ENCODE measurements around the gene CAMKMT.

CAMKMT gene

DNA sequence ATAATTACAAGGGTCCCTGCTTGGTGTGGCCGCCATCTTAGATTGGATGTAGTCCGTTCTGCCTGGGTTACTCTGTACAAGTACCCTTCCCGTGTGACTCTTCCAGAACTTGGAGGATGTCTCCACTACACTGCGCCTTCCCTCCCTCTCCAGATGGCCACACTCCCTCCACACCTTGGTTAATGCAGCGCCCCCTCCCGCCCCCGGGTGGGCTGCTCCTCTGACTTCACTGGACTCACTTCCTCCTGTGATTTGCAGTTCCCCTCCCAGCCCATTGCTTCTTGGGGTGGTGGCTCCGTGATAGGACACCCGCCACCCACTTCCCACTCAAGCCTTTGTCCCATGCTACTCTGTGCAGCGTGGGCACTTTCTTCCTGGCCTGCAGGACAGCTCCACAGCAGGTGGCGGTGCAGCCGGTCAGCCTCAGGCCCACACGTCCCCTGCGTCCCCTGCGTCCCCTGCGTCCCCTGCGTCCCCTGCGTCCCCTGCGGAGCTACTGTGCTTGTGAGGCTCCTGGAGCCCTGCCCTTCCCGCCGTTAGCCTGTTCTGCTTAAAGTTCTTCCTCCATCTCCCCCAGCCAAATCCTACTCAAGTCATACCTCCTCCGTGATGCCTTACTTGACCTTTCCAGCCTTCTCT lies 449.3 kb downstream of the CAMKMT start:
- TF ChIP-seq CEBPB (IDR thresholded peaks at IDR 0.05), result no peak
- no peak for TF ChIP-seq EP300 (IDR thresholded peaks at IDR 0.05; ENCODE audit: borderline replicate concordance)
- TF ChIP-seq YY1 (IDR thresholded peaks at IDR 0.05; ENCODE audit: low read depth), result no peak
- no peak for TF ChIP-seq CREB1 (IDR thresholded peaks at IDR 0.05; ENCODE audit: low read depth)
- TF ChIP-seq TAF1 (IDR thresholded peaks at IDR 0.05; ENCODE audit: low read depth), result no peak
- TF ChIP-seq EGR1 (IDR thresholded peaks at IDR 0.05), result no peak
- TF ChIP-seq ZBTB7A (IDR thresholded peaks at IDR 0.05; ENCODE audit: low read depth), result no peak
- TF ChIP-seq, protein P1, sequence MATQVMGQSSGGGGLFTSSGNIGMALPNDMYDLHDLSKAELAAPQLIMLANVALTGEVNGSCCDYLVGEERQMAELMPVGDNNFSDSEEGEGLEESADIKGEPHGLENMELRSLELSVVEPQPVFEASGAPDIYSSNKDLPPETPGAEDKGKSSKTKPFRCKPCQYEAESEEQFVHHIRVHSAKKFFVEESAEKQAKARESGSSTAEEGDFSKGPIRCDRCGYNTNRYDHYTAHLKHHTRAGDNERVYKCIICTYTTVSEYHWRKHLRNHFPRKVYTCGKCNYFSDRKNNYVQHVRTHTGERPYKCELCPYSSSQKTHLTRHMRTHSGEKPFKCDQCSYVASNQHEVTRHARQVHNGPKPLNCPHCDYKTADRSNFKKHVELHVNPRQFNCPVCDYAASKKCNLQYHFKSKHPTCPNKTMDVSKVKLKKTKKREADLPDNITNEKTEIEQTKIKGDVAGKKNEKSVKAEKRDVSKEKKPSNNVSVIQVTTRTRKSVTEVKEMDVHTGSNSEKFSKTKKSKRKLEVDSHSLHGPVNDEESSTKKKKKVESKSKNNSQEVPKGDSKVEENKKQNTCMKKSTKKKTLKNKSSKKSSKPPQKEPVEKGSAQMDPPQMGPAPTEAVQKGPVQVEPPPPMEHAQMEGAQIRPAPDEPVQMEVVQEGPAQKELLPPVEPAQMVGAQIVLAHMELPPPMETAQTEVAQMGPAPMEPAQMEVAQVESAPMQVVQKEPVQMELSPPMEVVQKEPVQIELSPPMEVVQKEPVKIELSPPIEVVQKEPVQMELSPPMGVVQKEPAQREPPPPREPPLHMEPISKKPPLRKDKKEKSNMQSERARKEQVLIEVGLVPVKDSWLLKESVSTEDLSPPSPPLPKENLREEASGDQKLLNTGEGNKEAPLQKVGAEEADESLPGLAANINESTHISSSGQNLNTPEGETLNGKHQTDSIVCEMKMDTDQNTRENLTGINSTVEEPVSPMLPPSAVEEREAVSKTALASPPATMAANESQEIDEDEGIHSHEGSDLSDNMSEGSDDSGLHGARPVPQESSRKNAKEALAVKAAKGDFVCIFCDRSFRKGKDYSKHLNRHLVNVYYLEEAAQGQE (IDR thresholded peaks at IDR 0.05; ENCODE audit: low read depth), result no peak
- no peak for TF ChIP-seq NFIC (IDR thresholded peaks at IDR 0.05)
- no peak for TF ChIP-seq FOXM1 (IDR thresholded peaks at IDR 0.05; ENCODE audit: borderline replicate concordance, low read depth)

DNA sequence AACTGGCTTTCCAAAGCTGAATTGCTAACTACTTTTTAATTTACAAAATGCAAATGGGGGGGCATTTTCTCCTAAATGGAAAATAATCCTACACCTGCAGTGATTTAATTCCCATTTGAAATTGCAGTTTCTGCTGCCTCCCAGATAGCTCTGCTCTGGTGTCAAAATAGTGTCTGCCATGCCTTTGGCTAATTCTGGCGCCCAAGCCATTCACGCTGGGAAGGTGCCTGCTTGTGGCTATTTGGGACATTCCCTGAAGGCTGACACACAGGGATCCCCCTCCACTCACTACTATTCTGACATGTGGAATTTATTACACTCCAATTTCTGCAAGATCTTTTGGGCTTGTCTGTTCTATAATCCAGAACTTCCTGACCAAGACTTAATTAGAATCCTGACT lies 451.4 kb downstream of the CAMKMT start:
- no peak for TF ChIP-seq FOXM1 (IDR thresholded peaks at IDR 0.05; ENCODE audit: borderline replicate concordance, low read depth)
- TF ChIP-seq EP300 (IDR thresholded peaks at IDR 0.05; ENCODE audit: borderline replicate concordance), result no peak
- no peak for TF ChIP-seq EGR1 (IDR thresholded peaks at IDR 0.05)

DNA sequence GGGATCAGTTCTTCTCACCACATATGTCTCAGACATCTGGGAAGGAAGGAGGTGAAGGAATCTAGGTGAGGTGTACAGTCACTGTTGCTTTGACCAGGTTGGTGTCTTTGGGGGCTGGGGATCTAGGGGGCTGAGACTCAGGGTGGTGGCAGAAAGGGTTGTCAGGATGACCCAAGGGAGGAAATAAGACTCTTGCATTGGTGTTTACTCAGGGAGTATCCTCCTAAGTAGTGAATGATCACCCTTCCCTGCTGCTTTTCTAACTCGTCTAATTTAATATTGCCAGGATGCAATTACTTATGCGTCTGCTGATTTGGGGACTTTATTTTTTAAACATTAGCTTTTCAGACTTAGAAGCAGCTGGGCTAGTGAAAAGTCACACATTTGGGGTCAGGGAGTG lies 451.9 kb downstream of the CAMKMT start:
- TF ChIP-seq CREB1 (IDR thresholded peaks at IDR 0.05; ENCODE audit: low read depth) (no peak), EGR1 (IDR thresholded peaks at IDR 0.05) (no peak), FOXM1 (IDR thresholded peaks at IDR 0.05; ENCODE audit: borderline replicate concordance, low read depth) (no peak), TAF1 (IDR thresholded peaks at IDR 0.05; ENCODE audit: low read depth) (no peak), RAD21 (IDR thresholded peaks at IDR 0.05; ENCODE audit: low read depth) (no peak), TEAD4 (IDR thresholded peaks at IDR 0.05) (no peak), EP300 (IDR thresholded peaks at IDR 0.05; ENCODE audit: borderline replicate concordance) (no peak), TCF12 (IDR thresholded peaks at IDR 0.05; ENCODE audit: low read depth) (no peak), ZBTB7A (IDR thresholded peaks at IDR 0.05; ENCODE audit: low read depth) (no peak)
- TF ChIP-seq, protein P2, sequence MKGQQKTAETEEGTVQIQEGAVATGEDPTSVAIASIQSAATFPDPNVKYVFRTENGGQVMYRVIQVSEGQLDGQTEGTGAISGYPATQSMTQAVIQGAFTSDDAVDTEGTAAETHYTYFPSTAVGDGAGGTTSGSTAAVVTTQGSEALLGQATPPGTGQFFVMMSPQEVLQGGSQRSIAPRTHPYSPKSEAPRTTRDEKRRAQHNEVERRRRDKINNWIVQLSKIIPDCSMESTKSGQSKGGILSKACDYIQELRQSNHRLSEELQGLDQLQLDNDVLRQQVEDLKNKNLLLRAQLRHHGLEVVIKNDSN (IDR thresholded peaks at IDR 0.05), result no peak
- TF ChIP-seq, protein P3, sequence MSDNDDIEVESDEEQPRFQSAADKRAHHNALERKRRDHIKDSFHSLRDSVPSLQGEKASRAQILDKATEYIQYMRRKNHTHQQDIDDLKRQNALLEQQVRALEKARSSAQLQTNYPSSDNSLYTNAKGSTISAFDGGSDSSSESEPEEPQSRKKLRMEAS (IDR thresholded peaks at IDR 0.05), result no peak
- TF ChIP-seq, protein P1 (IDR thresholded peaks at IDR 0.05; ENCODE audit: low read depth), result no peak

DNA sequence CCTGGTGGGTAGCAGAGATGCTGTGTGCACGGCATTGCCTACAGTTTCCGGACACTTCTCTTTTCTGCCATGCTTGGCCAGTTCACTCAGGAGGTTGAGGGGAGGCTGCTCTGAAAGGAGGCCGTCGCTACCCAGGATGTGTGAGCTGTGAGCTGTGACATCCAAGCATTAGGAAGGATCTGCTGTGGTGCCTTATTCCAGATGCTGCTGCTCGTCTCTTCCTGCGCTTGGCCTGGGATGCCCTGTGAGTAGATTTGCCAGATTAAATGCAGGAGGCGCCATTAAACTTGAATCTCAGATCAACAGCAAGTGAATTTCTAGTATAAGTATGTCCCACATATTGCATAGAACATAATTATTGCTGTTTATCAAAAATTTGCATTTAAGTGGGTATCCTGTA lies 455.5 kb downstream of the CAMKMT start:
- TF ChIP-seq, protein P2 (IDR thresholded peaks at IDR 0.05), result no peak
- TF ChIP-seq ZBTB7A (IDR thresholded peaks at IDR 0.05; ENCODE audit: low read depth) (no peak), TCF12 (IDR thresholded peaks at IDR 0.05; ENCODE audit: low read depth) (no peak), YY1 (IDR thresholded peaks at IDR 0.05; ENCODE audit: low read depth) (no peak), CEBPB (IDR thresholded peaks at IDR 0.05) (no peak), TEAD4 (IDR thresholded peaks at IDR 0.05) (no peak), RAD21 (IDR thresholded peaks at IDR 0.05; ENCODE audit: low read depth) (no peak), EGR1 (IDR thresholded peaks at IDR 0.05) (no peak)

DNA sequence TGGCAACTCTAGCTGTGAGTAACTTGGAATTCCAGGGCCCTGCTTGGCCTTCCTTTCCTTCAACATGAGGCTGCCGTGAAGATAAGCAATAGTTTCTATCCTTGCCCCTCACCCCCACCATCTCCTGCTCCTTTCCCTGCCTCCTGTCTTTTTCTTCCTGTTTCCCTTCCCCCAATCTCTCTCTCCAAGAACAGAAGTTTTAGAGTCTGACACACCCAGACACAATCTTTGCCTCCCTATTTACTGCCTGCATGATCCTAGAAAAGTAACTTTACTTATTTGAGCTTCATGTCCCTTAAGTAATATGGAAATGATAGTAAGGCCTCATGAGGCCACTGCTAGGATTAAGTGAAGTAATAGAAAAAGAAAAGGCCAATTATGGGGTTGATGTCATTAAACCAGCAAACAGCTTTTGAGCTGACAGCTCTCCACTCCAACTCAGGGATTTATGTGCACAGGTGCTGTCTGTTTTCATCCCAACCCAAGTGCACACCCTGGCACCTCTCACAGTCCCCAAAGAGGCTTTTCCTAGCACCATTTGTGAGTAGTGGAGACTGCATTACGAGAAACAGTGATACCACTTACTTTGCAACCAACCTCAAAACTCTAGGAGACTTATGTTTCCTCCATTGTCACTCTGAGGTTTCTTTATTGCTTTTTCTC lies 456.1 kb downstream of the CAMKMT start:
- TF ChIP-seq, protein P1 (IDR thresholded peaks at IDR 0.05; ENCODE audit: low read depth), result no peak
- TF ChIP-seq TCF12 (IDR thresholded peaks at IDR 0.05; ENCODE audit: low read depth) (no peak), EGR1 (IDR thresholded peaks at IDR 0.05) (no peak), NFIC (IDR thresholded peaks at IDR 0.05) (no peak), RAD21 (IDR thresholded peaks at IDR 0.05; ENCODE audit: low read depth) (no peak), ZBTB7A (IDR thresholded peaks at IDR 0.05; ENCODE audit: low read depth) (no peak), CREB1 (IDR thresholded peaks at IDR 0.05; ENCODE audit: low read depth) (no peak), CEBPB (IDR thresholded peaks at IDR 0.05) (no peak), TAF1 (IDR thresholded peaks at IDR 0.05; ENCODE audit: low read depth) (no peak), TEAD4 (IDR thresholded peaks at IDR 0.05) (no peak), EP300 (IDR thresholded peaks at IDR 0.05; ENCODE audit: borderline replicate concordance) (no peak), FOXM1 (IDR thresholded peaks at IDR 0.05; ENCODE audit: borderline replicate concordance, low read depth) (no peak), YY1 (IDR thresholded peaks at IDR 0.05; ENCODE audit: low read depth) (no peak)
- TF ChIP-seq, protein P3 (IDR thresholded peaks at IDR 0.05), result no peak
- TF ChIP-seq, protein P2 (IDR thresholded peaks at IDR 0.05), result no peak
